ENCODE results near the gene RIPPLY3.

- no peak for TF ChIP-seq CTCF (IDR thresholded peaks at IDR 0.05 in 4 of 5, conservative IDR thresholded peaks at IDR 0.05 in 1 of 5)
- no peak for TF ChIP-seq POLR2A (IDR thresholded peaks at IDR 0.05)
Measured at GRCh38 chr21:37001441-37001840, 5.1 kb upstream of the RIPPLY3 start.
